ENCODE data around the gene CHTOP.

The CHTOP gene

GRCh38 chr1:153633754-153634665 is at the start of gene CHTOP:
Gene CHTOP (plus strand): TSS chr1:153634066. CDS start chr1:153636589, 2,523 bp downstream.
- Histone ChIP-seq H3K9me3 (ENCODE audit: insufficient read depth, low read length, severe bottlenecking) (no peaks in the 10 kb centered on the region), H3K27me3 (ENCODE audit: insufficient read depth, low read length, poor library complexity) (no peaks in the 10 kb centered on the region), H3K4me2 (ENCODE audit: insufficient read depth, low read length) (peak within 1 kb of the TSS; percentile 76), H3K36me3 (ENCODE audit: insufficient read depth, low read length) (peaks cover 38% of the 10 kb centered on the region), H3K4me3 (ENCODE audit: low read depth in 1 of 2, low read length in 2 of 2) (peak within 1 kb of the TSS; percentile 61 to 66), H3K27ac (ENCODE audit: low read length) (peak within 1 kb of the TSS; percentile 91), H2AFZ (ENCODE audit: low read depth, low read length) (peak within 1 kb of the TSS; percentile 69), H3K9ac (ENCODE audit: low read depth, low read length) (peak within 1 kb of the TSS; percentile 92), H4K20me1 (ENCODE audit: insufficient read depth, low read length) (peaks cover 20% of the 10 kb centered on the region; the same call in 1 of the 2 replicates), H3K4me1 (ENCODE audit: insufficient read depth, low read length) (peaks cover 30% of the 10 kb centered on the region), H3K79me2 (ENCODE audit: insufficient read depth, low read length) (peaks cover 49% of the 10 kb centered on the region)
- peak; percentile 97 for DNase-seq
- TF ChIP-seq CTCF (IDR thresholded peaks at IDR 0.05; ENCODE audit: borderline replicate concordance, extremely low read depth, low read length, poor library complexity, severe bottlenecking), result no peak
- no peak for TF ChIP-seq EZH2 (IDR thresholded peaks at IDR 0.05; ENCODE audit: borderline replicate concordance, low read depth, low read length, severe bottlenecking)
- peak; percentile 89 for ATAC-seq (ENCODE audit: insufficient read depth, low read depth)

GRCh38 chr1:153585006-153585405 is 48.9 kb upstream of the CHTOP start:
- no peaks in the 10 kb centered on the region for H3K9me3 ChIP-seq (ENCODE audit: insufficient read depth, low read length, severe bottlenecking)
- TF ChIP-seq EZH2 (IDR thresholded peaks at IDR 0.05; ENCODE audit: borderline replicate concordance, low read depth, low read length, severe bottlenecking), result no peak
- no peak for TF ChIP-seq CTCF (IDR thresholded peaks at IDR 0.05; ENCODE audit: borderline replicate concordance, extremely low read depth, low read length, poor library complexity, severe bottlenecking)

GRCh38 chr1:153586347-153586746 is 47.5 kb upstream of the CHTOP start:
- no peaks in the 10 kb centered on the region for H3K4me1 ChIP-seq (ENCODE audit: insufficient read depth, low read length)
- no peaks in the 10 kb centered on the region for H3K36me3 ChIP-seq (ENCODE audit: insufficient read depth, low read length)
- no peak overlapping the region for H2AFZ ChIP-seq (ENCODE audit: low read depth, low read length)
- no peak overlapping the region for H3K4me2 ChIP-seq (ENCODE audit: insufficient read depth, low read length)
- no peak for TF ChIP-seq CTCF (IDR thresholded peaks at IDR 0.05; ENCODE audit: borderline replicate concordance, extremely low read depth, low read length, poor library complexity, severe bottlenecking)
- no peak for TF ChIP-seq EZH2 (IDR thresholded peaks at IDR 0.05; ENCODE audit: borderline replicate concordance, low read depth, low read length, severe bottlenecking)
- H4K20me1 ChIP-seq (ENCODE audit: insufficient read depth, low read length), result no peaks in the 10 kb centered on the region
- no peaks in the 10 kb centered on the region for H3K27me3 ChIP-seq (ENCODE audit: insufficient read depth, low read length, poor library complexity)
- ATAC-seq (ENCODE audit: insufficient read depth, low read depth) (no peak), DNase-seq (no peak)
- no peaks in the 10 kb centered on the region for H3K9me3 ChIP-seq (ENCODE audit: insufficient read depth, low read length, severe bottlenecking)
- H3K79me2 ChIP-seq (ENCODE audit: insufficient read depth, low read length), result no peaks in the 10 kb centered on the region
- H3K4me3 ChIP-seq (ENCODE audit: low read depth in 1 of 2, low read length in 2 of 2), result no peak overlapping the region
- no peak overlapping the region for H3K9ac ChIP-seq (ENCODE audit: low read depth, low read length)
- H3K27ac ChIP-seq (ENCODE audit: low read length), result no peak overlapping the region

More at GRCh38 chr1:153585006-153585405, 48.9 kb upstream of the CHTOP start:
- Histone ChIP-seq H3K9ac (ENCODE audit: low read depth, low read length) (no peak overlapping the region), H3K27ac (ENCODE audit: low read length) (no peak overlapping the region), H3K4me2 (ENCODE audit: insufficient read depth, low read length) (no peak overlapping the region), H3K4me1 (ENCODE audit: insufficient read depth, low read length) (no peaks in the 10 kb centered on the region), H3K27me3 (ENCODE audit: insufficient read depth, low read length, poor library complexity) (no peaks in the 10 kb centered on the region), H3K79me2 (ENCODE audit: insufficient read depth, low read length) (no peaks in the 10 kb centered on the region), H3K4me3 (ENCODE audit: low read depth in 1 of 2, low read length in 2 of 2) (no peak overlapping the region), H2AFZ (ENCODE audit: low read depth, low read length) (no peak overlapping the region), H4K20me1 (ENCODE audit: insufficient read depth, low read length) (no peaks in the 10 kb centered on the region), H3K36me3 (ENCODE audit: insufficient read depth, low read length) (no peaks in the 10 kb centered on the region)
- DNase-seq (no peak), ATAC-seq (ENCODE audit: insufficient read depth, low read depth) (no peak)

All from DND-41 (cell line).